HCT116 (cell line): ENCODE data around the gene RNF41. TPM values are rescaled to one million over a fixed set of nuclear protein-coding genes. Genes with fewer than 3 reads are reported as not detected.
"Not testable (repeated sequence)": the region's sequence is repeated elsewhere in the genome, so short reads cannot be mapped to it uniquely, and the experiment has no call there.

Experiments used
- ATAC-seq: fragments of 200-7000 bp; cut with Tn5 transposase; 2 replicates; pipeline ENCODE4 v1.9.1; 2020; ENCODE audit warnings: mild to moderate bottlenecking, moderate library complexity
- BruUV-seq: library from RNA; stranded (reverse); fragments of 400-500 nt; replicated peaks from 2 replicates; lab custom pipeline; 2021; lab: Mats Ljungman, UMichigan
- CTCF ChIA-PET: fragments of 300-600 bp; sonication (Branson Sonifier 250); formaldehyde crosslinking; loops from one replicate; lab custom pipeline; 2021; ENCODE audit warnings: antibody characterized with exemption; lab: Charles Lee
- POLR2A ChIA-PET: fragments of 300-600, 350-600 bp; sonication (Branson Sonifier 250); formaldehyde crosslinking; loops from one replicate; lab custom pipeline; 2021; ENCODE audit warnings: antibody characterized with exemption; lab: Charles Lee
- RAD21 ChIA-PET, 2 experiments: fragments of 300-600 bp; sonication (Branson Sonifier 250); formaldehyde crosslinking; loops; one replicate each; lab custom pipeline; 2023; ENCODE audit warnings: low total read pairs in 2 of 2; ENCODE audit not compliant: uncharacterized antibody in 2 of 2, unreplicated experiment in 2 of 2, low non-redundant PET in 1 of 2; lab: Charles Lee
- DNase-seq: peaks from one replicate; pipeline ENCODE4 v3.0.0-alpha.2; 2010; ENCODE audit warnings: low read depth, low spot score
- H2AFZ ChIP-seq: fragments of 200-600 bp; shearing (Covaris generic), sonication (generic); 2 replicates; pipeline ENCODE4 v1.6.1; 2017; ENCODE audit warnings: low read depth, mixed run types, mixed read lengths, antibody characterized with exemption, low read length; ENCODE audit not compliant: poor library complexity, severe bottlenecking
- H3K27ac ChIP-seq: 2 replicates; pipeline ENCODE4 v1.5.1; 2012; ENCODE audit warnings: low read depth, low read length
- H3K27me3 ChIP-seq: fragments of 200-600 bp; sonication (generic); 2 replicates; pipeline ENCODE4 v1.6.1; 2016; ENCODE audit warnings: mixed run types, low read length, mixed read lengths; ENCODE audit not compliant: insufficient read depth
- H3K36me3 ChIP-seq, 2 experiments: fragments of 200-500 bp in 1 of 2; fragments of 200-600 bp in 1 of 2; sonication (Bioruptor generic) in 1 of 2; sonication (generic) in 1 of 2; 2 replicates each; pipeline versions ENCODE4 v1.5.1 to v1.6.1; 2014 to 2016; ENCODE audit warnings: low read length in 2 of 2, inconsistent platforms in 1 of 2, mixed read lengths in 1 of 2, mixed run types in 1 of 2; ENCODE audit not compliant: insufficient read depth in 2 of 2, control insufficient read depth in 1 of 2
- H3K4me1 ChIP-seq, 2 experiments: fragments of 200-600 bp in 1 of 2; sonication (generic) in 1 of 2; 2 replicates each; pipeline versions ENCODE4 v1.5.1 to v1.6.1; 2012 to 2017; ENCODE audit warnings: low read length in 2 of 2, inconsistent platforms in 1 of 2, mild to moderate bottlenecking in 1 of 2, mixed read lengths in 1 of 2, mixed run types in 1 of 2, moderate library complexity in 1 of 2; ENCODE audit not compliant: insufficient read depth in 2 of 2, control insufficient read depth in 1 of 2
- H3K4me2 ChIP-seq: fragments of 200-600 bp; sonication (generic); 2 replicates; pipeline ENCODE4 v1.6.1; 2017; ENCODE audit warnings: mixed run types, low read length, mixed read lengths
- H3K4me3 ChIP-seq, 2 experiments: fragments of 200-600 bp in 1 of 2; sonication (generic) in 1 of 2; replicated peaks in 1 of 2; 2 replicates each; pipeline ENCODE4 v1.5.1; 2011 to 2016; ENCODE audit warnings: low read length in 2 of 2, control low read depth in 1 of 2, low read depth in 1 of 2, mild to moderate bottlenecking in 1 of 2, mixed read lengths in 1 of 2, mixed run types in 1 of 2
- H3K79me2 ChIP-seq: fragments of 200-600 bp; sonication (generic); 2 replicates; pipeline ENCODE4 v1.6.1; 2017; ENCODE audit warnings: mild to moderate bottlenecking, mixed run types, low read length, moderate library complexity, mixed read lengths; ENCODE audit not compliant: insufficient read depth
- H3K9ac ChIP-seq: fragments of 200-600 bp; sonication (generic); 2 replicates; pipeline ENCODE4 v1.6.1; 2016; ENCODE audit warnings: low read length, mixed read lengths
- H3K9me2 ChIP-seq: fragments of 200-600 bp; sonication (generic), shearing (Covaris generic); 2 replicates; pipeline ENCODE4 v1.6.1; 2017; ENCODE audit warnings: mixed run types, mild to moderate bottlenecking, moderate library complexity; ENCODE audit not compliant: insufficient read depth
- H3K9me3 ChIP-seq, 2 experiments: fragments of 200-500 bp in 1 of 2; fragments of 200-600 bp in 1 of 2; sonication (Bioruptor generic) in 1 of 2; sonication (generic) in 1 of 2; 2 replicates each; pipeline ENCODE4 v1.6.1; 2014 to 2017; ENCODE audit warnings: low read length in 2 of 2, mixed read lengths in 2 of 2, inconsistent platforms in 1 of 2, low read depth in 1 of 2, mild to moderate bottlenecking in 1 of 2, mixed run types in 1 of 2, moderate library complexity in 1 of 2; ENCODE audit not compliant: control insufficient read depth in 1 of 2, insufficient read depth in 1 of 2
- H4K20me1 ChIP-seq: fragments of 200-600 bp; sonication (generic), shearing (Covaris generic); 2 replicates; pipeline ENCODE4 v1.6.1; 2017; ENCODE audit warnings: mixed run types, mild to moderate bottlenecking, moderate library complexity; ENCODE audit not compliant: insufficient read depth
- CBX3 ChIP-seq: IDR thresholded peaks from 2 replicates; pipeline ENCODE4 v1.6.1; 2012; ENCODE audit warnings: low read depth
- CEBPB ChIP-seq: IDR thresholded peaks from 2 replicates; pipeline ENCODE4 v1.6.1; 2012; ENCODE audit warnings: low read depth
- EGR1 ChIP-seq: IDR thresholded peaks from 2 replicates; pipeline ENCODE4 v1.6.1; 2012; ENCODE audit warnings: low read depth
- ELF1 ChIP-seq: IDR thresholded peaks from 2 replicates; pipeline ENCODE4 v1.6.1; 2012; ENCODE audit warnings: low read depth, borderline replicate concordance
- EZH2 ChIP-seq: fragments of 200-600 bp; sonication (generic); IDR thresholded peaks from 2 replicates; pipeline ENCODE4 v1.6.1; 2017; ENCODE audit warnings: antibody characterized with exemption, mixed run types
- EZH2phosphoT487 ChIP-seq: fragments of 200-600 bp; IDR thresholded peaks from 2 replicates; pipeline ENCODE4 v1.6.1; 2018; ENCODE audit warnings: antibody characterized with exemption, borderline replicate concordance
- FOSL1 ChIP-seq: IDR thresholded peaks from 2 replicates; pipeline ENCODE4 v1.6.1; 2012; ENCODE audit warnings: low read depth
- POLR2AphosphoS5 ChIP-seq: IDR thresholded peaks from 2 replicates; pipeline ENCODE4 v1.6.1; 2011; ENCODE audit warnings: mild to moderate bottlenecking, low read depth, low read length, moderate library complexity
- RAD21 ChIP-seq: IDR thresholded peaks from 2 replicates; pipeline ENCODE4 v1.6.1; 2012; ENCODE audit warnings: low read depth, mild to moderate bottlenecking
- SP1 ChIP-seq: IDR thresholded peaks from 2 replicates; pipeline ENCODE4 v1.6.1; 2012; ENCODE audit warnings: low read depth
- ZFX ChIP-seq: fragments of 450-650 bp; IDR thresholded peaks from 2 replicates; pipeline ENCODE4 v1.6.1; 2017
- ZNF274 ChIP-seq: fragments of 200-500 bp; sonication (Bioruptor generic); IDR thresholded peaks from 2 replicates; pipeline ENCODE4 v1.6.1; 2014; ENCODE audit warnings: mild to moderate bottlenecking, low read depth, low read length, inconsistent platforms
- intact Hi-C: fragments of 100-400 bp; cut with micrococcal nuclease; formaldehyde crosslinking; loops from 2 replicates; pipeline ENCODE4 v1.10.0; 2022
- total RNA-seq: library from RNA; stranded (reverse); gene quantifications from one replicate; pipeline ENCODE4 v1.2.1, GENCODE V29; 2021; ENCODE audit not compliant: unreplicated experiment
- TF ChIP-seq, protein P1 (sequence below), 3 experiments: fragments of 200-600 bp in 1 of 3; sonication (generic) in 1 of 3; IDR thresholded peaks in 2 of 3; conservative IDR thresholded peaks in 1 of 3; 2 replicates each; pipeline ENCODE4 v1.5.1; 2012 to 2017; ENCODE audit warnings: low read depth in 2 of 3, low read length in 2 of 3, antibody characterized with exemption in 1 of 3, borderline replicate concordance in 1 of 3, control low read depth in 1 of 3, mild to moderate bottlenecking in 1 of 3, mixed read lengths in 1 of 3, mixed run types in 1 of 3, moderate library complexity in 1 of 3; ENCODE audit not compliant: insufficient read depth in 1 of 3
- TF ChIP-seq, protein P2 (sequence below): IDR thresholded peaks from 2 replicates; pipeline ENCODE4 v1.6.1; 2012; ENCODE audit warnings: low read depth

The RNF41 gene
- total RNA-seq, 1 experiment from 2014 or later: 40.6 TPM

DNA sequence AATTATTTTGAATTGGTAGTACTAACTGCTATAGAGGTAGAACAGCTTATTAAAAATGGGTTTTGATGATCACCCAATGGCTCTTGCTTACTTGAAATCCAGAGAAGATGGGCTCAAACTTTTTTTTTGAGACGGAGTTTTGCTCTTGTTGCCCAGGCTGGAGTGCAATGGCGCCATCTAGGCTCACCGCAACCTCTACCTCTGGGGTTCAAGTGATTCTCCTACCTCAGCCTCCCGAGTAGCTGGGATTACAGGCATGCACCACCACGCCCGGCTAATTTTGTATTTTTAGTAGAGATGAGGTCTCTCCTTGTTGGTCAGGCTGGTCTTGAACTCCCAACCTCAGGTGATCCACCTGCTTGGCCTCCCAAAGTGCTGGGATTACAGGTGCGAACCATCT, 41.2 kb upstream of the RNF41 start:
- H3K4me3 ChIP-seq, H3K9ac ChIP-seq, H3K36me3 ChIP-seq, H3K9me3 ChIP-seq, intact Hi-C loops, H3K9me2 ChIP-seq, H2AFZ ChIP-seq, H4K20me1 ChIP-seq, H3K27me3 ChIP-seq, ATAC-seq, BruUV-seq, H3K4me2 ChIP-seq, RAD21 ChIA-PET, H3K27ac ChIP-seq, H3K79me2 ChIP-seq, POLR2A ChIA-PET, DNase-seq: not testable (repeated sequence)
- TF ChIP-seq, protein P1, sequence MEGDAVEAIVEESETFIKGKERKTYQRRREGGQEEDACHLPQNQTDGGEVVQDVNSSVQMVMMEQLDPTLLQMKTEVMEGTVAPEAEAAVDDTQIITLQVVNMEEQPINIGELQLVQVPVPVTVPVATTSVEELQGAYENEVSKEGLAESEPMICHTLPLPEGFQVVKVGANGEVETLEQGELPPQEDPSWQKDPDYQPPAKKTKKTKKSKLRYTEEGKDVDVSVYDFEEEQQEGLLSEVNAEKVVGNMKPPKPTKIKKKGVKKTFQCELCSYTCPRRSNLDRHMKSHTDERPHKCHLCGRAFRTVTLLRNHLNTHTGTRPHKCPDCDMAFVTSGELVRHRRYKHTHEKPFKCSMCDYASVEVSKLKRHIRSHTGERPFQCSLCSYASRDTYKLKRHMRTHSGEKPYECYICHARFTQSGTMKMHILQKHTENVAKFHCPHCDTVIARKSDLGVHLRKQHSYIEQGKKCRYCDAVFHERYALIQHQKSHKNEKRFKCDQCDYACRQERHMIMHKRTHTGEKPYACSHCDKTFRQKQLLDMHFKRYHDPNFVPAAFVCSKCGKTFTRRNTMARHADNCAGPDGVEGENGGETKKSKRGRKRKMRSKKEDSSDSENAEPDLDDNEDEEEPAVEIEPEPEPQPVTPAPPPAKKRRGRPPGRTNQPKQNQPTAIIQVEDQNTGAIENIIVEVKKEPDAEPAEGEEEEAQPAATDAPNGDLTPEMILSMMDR (IDR thresholded peaks at IDR 0.05 in 2 of 3, conservative IDR thresholded peaks at IDR 0.05 in 1 of 3; ENCODE audit: borderline replicate concordance in 1 of 3, insufficient read depth in 1 of 3, low read depth in 2 of 3, low read length in 2 of 3): peak; percentile 1 to 29 (median 27); a peak in 3 of 6 replicates
- 0 out of 2 replicates have a peak, but pooled peaks have one; percentile 10 for TF ChIP-seq RAD21
- CTCF ChIA-PET: interaction anchor here (1.3 to 1.6 kb wide), 2 partner anchors 13 to 201 kb away, joined by 3 read pairs; no protein-coding TSS in a partner anchor
- H3K4me1 ChIP-seq: peaks cover 18 to 58% of the 10 kb centered on the region in 2 experiments

DNA sequence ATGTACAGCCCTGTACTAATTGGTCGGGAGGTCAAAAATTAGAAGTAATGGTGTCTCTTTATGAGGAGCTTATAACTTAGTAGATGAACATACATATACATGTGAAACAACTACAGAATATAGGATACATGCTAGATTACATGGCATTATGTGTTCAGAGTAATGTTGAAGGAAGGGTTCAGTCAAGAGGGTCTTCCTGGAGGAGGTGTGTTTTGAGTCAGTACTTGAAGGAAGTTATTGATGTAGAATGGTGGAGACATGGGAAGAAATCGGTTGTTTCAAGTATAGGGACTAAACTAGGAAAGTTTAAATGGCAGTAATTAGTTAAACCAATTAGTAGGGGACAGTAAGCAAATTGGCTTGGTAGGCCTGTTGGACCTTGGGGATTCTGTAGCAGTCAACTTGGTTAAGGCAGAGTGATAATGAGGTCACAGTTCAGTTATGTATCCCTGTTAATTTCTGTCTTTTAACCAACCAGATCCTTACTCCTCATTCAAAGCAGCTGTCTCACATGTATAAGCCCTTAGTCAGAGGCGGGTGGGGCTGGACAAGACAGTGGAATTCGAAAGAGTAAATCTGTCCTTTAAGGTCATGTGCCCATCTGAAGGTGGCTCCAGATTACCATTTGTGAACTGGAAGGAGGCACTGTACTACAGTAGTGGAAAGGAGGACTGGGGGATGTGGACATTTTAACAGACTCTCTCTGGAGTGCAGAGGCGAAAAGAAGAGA, 39.9 kb upstream of the RNF41 start:
- ChIA-PET POLR2A (no interaction called here), CTCF (no interaction called here), RAD21 (no interaction called here)
- peak overlapping the region; percentile 80 for H3K4me2 ChIP-seq
- intact Hi-C loops: no loop called here
- H3K9ac ChIP-seq: peak overlapping the region; percentile 10; the same call in 1 of the 2 replicates
- H4K20me1 ChIP-seq: no peaks in the 10 kb centered on the region
- H2AFZ ChIP-seq: peak overlapping the region; percentile 5
- H3K4me3 ChIP-seq: peak overlapping the region in 1 of 2 experiments; percentile 41; a peak in 2 of 4 replicates
- peaks cover 13% of the 10 kb centered on the region for H3K79me2 ChIP-seq
- H3K27ac ChIP-seq: peak overlapping the region; percentile 25; the same call in 1 of the 2 replicates
- DNase-seq (peak; percentile 48), ATAC-seq (peak; percentile 31)
- BruUV-seq: no TSS peak
- no peaks in the 10 kb centered on the region for H3K27me3 ChIP-seq
- peaks cover 24 to 57% of the 10 kb centered on the region in 2 experiments for H3K4me1 ChIP-seq
- no peaks in the 10 kb centered on the region for H3K9me3 ChIP-seq
- H3K36me3 ChIP-seq: peaks cover 0 to 2% of the 10 kb centered on the region in 2 experiments; a peak in 1 of 4 replicates
- no peaks in the 10 kb centered on the region for H3K9me2 ChIP-seq
- TF ChIP-seq EZH2: no peak
- TF ChIP-seq ZFX: no peak
- no peak for TF ChIP-seq ELF1
- 0 out of 2 replicates have a peak, but pooled peaks have one; percentile 13 for TF ChIP-seq CBX3
- TF ChIP-seq SP1: no peak
- no peak for TF ChIP-seq POLR2AphosphoS5
- TF ChIP-seq EZH2phosphoT487: no peak
- no peak for TF ChIP-seq EGR1
- TF ChIP-seq CEBPB: no peak
- TF ChIP-seq, protein P2, sequence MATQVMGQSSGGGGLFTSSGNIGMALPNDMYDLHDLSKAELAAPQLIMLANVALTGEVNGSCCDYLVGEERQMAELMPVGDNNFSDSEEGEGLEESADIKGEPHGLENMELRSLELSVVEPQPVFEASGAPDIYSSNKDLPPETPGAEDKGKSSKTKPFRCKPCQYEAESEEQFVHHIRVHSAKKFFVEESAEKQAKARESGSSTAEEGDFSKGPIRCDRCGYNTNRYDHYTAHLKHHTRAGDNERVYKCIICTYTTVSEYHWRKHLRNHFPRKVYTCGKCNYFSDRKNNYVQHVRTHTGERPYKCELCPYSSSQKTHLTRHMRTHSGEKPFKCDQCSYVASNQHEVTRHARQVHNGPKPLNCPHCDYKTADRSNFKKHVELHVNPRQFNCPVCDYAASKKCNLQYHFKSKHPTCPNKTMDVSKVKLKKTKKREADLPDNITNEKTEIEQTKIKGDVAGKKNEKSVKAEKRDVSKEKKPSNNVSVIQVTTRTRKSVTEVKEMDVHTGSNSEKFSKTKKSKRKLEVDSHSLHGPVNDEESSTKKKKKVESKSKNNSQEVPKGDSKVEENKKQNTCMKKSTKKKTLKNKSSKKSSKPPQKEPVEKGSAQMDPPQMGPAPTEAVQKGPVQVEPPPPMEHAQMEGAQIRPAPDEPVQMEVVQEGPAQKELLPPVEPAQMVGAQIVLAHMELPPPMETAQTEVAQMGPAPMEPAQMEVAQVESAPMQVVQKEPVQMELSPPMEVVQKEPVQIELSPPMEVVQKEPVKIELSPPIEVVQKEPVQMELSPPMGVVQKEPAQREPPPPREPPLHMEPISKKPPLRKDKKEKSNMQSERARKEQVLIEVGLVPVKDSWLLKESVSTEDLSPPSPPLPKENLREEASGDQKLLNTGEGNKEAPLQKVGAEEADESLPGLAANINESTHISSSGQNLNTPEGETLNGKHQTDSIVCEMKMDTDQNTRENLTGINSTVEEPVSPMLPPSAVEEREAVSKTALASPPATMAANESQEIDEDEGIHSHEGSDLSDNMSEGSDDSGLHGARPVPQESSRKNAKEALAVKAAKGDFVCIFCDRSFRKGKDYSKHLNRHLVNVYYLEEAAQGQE: no peak
- no peak for TF ChIP-seq ZNF274
- peak; percentile 59; the same call in 1 of the 2 replicates for TF ChIP-seq FOSL1
